ENCODE data around the gene DAAM1. TPM values are rescaled to one million over a fixed set of nuclear protein-coding genes. Genes with fewer than 3 reads are reported as not detected.

DAAM1 gene
- total RNA-seq, 1 experiment from 2014 or later: 19.5 TPM

DNA sequence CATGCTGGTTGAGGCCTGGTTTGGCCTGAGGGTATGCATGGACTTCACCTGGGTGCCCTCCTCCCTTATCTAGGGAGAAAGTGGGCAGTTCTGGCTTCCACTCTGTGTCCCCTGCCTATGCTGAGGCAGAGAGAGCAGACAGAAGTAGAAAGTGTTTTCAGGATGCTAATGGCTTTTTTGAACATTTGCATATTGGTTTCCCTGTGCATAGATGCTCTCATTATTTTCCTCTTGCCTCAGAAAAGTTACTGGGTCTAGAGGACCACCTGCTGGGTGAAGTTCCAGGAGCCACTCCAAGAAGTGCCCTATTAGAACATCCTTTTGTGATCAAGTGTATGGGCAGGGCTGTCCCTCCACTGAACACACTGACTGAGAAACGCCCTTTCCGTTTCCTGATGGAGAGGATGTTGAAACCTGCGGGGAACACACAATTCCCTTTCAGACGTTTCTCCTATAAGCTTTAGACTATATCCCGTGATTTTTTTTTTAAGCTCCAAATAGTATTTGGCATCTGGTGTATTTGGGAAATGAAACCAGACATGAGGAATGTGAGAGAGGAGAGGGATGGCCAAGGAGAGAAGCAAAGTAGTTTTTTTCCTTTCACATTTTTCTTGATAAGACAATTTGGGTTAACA, 66.6 kb downstream of the DAAM1 start:
- DNase-seq (ENCODE audit: low read depth): peak; percentile 14

DNA sequence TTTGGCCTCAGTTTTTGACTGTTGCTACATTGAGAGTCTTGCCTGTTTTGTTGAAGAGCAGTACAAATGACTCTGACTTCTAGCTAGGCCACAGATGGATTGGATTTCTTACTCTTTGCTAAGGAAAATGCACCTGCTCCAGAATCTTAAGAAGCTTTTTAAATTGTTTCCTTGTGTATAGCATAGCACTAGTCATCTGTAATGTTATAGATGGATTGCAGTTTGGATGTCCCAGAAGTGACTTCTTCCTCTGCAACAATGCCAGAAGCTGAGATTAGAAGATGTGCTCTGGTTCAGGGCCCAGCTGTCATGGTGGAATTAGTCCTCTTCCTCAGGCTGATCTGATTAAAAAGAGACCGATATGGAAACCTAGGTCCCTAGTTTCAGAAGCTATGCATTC, 67.9 kb downstream of the DAAM1 start:
- no peak for DNase-seq (ENCODE audit: low read depth)

- no peak for DNase-seq (ENCODE audit: low read depth)
Measured at GRCh38 chr14:59261334-59261733, 72.9 kb downstream of the DAAM1 start.

GRCh38 chr14:59262717-59263454, 74.4 kb downstream of the DAAM1 start:
- no peak for DNase-seq (ENCODE audit: low read depth)

DNA sequence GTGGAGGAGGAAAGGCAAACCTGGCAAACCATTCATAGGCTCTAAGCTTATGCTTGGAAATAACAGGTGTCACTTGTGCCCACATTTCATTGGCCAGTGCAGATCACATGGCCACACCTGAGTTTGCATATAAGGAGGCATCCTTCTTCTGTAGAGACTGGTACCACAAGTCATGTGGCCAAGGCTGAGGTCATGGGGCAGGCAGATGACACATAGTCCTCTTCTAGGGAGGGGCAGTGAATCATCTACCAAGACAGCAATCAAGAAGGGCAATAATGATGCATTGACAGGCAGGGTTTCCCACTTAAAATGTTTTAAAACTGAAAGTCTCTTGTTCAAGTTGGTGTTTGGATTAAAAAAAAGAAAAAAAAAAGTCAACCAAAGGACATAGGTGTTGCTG, 77.3 kb downstream of the DAAM1 start:
- DNase-seq (ENCODE audit: low read depth): peak; percentile 52

DNA sequence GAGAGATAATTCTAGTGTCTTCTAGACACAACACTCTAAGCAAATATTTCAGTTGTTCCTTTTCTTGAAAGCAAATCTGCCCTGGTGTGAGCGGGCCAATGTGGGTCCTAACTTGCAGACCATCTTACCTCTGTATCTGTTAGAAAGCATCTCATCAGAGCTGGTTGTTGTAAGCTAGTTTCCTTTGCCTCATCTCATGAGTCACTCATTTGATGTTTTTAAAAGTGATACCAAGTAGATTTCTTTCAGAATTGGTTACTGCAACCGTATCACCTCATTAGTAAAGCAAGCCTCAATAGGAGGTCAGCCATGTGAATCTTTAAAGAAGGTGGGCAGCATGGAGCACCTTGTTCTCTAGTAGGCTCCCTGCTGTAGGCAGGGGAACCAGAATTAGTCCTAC, 78.6 kb downstream of the DAAM1 start:
- DNase-seq (ENCODE audit: low read depth): peak; percentile 6

GRCh38 chr14:59268011-59268410, 79.5 kb downstream of the DAAM1 start:
- peak; percentile 28 for DNase-seq (ENCODE audit: low read depth)

- no peak for DNase-seq (ENCODE audit: low read depth)
Measured at GRCh38 chr14:59268858-59269257, 80.4 kb downstream of the DAAM1 start.

DNA sequence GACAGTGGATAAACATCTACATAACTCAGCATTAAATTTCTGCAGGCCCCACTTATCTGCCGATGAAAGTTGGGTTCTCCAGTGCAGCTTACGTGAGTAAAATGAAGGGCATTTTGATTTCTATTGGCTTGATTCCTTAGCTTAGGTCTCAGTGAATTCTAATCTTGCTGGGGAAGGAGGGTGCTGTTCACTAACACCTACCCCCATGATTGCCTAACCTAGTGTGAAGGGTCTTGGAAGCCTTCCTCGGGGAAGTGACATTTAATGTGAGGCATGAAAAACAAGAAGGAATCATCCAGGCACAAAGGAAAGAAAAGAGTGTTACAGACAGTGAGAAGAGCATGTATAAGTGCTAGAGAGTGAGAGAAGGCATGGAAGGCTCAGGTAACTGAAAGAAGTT, 81.0 kb downstream of the DAAM1 start:
- no peak for DNase-seq (ENCODE audit: low read depth)

GRCh38 chr14:59271256-59271655, 82.8 kb downstream of the DAAM1 start:
- no peak for DNase-seq (ENCODE audit: low read depth)

- no peak for DNase-seq (ENCODE audit: low read depth)
Measured at GRCh38 chr14:59271734-59272133, 83.3 kb downstream of the DAAM1 start.

GRCh38 chr14:59272633-59273032, 84.2 kb downstream of the DAAM1 start:
- DNase-seq (ENCODE audit: low read depth): no peak

GRCh38 chr14:59273737-59274136, 85.3 kb downstream of the DAAM1 start:
- DNase-seq (ENCODE audit: low read depth): no peak

GRCh38 chr14:59274991-59275391, 86.5 kb downstream of the DAAM1 start:
- peak; percentile 65 for DNase-seq (ENCODE audit: low read depth)

- peak; percentile 74 for DNase-seq (ENCODE audit: low read depth)
Measured at GRCh38 chr14:59275668-59276067, 87.2 kb downstream of the DAAM1 start.

DNA sequence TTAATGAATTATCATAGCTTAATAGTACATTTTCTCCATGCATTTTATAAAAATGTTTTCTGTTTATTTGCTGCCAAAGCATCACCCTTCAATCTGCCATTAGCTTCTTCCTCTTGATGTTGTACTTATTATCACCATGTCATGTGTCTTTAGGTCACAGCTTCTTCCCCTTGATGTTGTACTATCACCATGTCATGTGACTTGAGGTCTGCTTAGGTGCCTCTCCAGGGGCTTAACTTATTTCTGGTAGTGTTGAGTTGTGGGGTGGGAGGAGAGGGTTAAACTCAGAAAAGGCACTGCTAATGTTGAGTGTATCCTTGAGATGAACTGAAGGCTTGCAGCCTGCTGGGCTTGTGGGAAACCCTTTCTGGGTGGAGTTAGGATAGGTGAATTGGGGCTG, 87.8 kb downstream of the DAAM1 start:
- DNase-seq (ENCODE audit: low read depth): no peak

DNA sequence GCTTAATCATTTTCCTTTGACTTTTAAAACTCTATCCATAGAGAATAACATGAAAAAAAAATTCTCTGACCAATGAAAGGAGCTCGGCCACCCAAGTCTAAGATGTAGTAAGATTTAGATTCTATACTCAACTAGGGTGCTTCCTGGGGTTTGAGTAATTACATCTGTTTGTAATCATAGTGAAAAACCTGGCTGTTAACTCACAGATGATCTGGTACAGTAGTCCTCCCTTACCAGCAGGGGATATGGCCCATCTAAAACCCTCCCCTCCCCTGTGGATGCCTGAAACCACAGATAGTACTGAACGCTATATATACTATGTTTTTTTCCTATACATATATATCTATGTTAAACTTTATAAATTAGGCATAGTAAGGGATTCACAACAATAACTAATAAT, 89.2 kb downstream of the DAAM1 start:
- peak; percentile 60 for DNase-seq (ENCODE audit: low read depth)

GRCh38 chr14:59278111-59278510, 89.6 kb downstream of the DAAM1 start:
- DNase-seq (ENCODE audit: low read depth): peak; percentile 89

- no peak for DNase-seq (ENCODE audit: low read depth)
Measured at GRCh38 chr14:59280961-59281360, 92.5 kb downstream of the DAAM1 start.

- DNase-seq (ENCODE audit: low read depth): peak; percentile 23
Measured at GRCh38 chr14:59281609-59282377, 93.3 kb downstream of the DAAM1 start.

DNA sequence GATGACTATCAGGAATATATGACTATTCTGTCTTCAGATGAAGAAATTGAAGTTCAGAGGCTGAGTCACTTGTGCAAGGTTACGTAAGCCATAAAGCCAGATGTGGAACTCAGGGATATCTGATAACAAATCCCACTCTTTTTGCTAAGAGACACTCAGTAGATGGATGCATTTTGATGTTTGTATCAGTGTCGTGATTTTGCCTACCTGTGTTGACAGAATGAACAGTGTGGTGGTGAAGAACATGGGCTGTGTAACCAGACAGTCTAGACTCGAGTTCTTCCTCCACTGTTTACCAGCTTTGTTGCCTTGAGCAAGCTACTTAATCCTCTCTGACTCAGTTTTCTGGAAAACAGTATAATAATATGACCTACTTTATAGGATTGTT, 93.9 kb downstream of the DAAM1 start:
- peak; percentile 45 for DNase-seq (ENCODE audit: low read depth)

- DNase-seq (ENCODE audit: low read depth): peak; percentile 42
Measured at GRCh38 chr14:59283361-59283760, 94.9 kb downstream of the DAAM1 start.

GRCh38 chr14:59284059-59284458, 95.6 kb downstream of the DAAM1 start:
- DNase-seq (ENCODE audit: low read depth): no peak

All from Daoy (cell line).